Peyer's patch (tissue), 4 donors: ENCODE measurements around the gene TRABD2A.

Experiments used
- CTCF ChIP-seq, 6 experiments: fragments of 450-650 bp in 4 of 6; fragments of 200-600 bp in 2 of 6; sonication (generic) in 1 of 6; IDR thresholded peaks; one replicate each; pipeline ENCODE4 v1.5.1; 2017 to 2019; ENCODE audit warnings: antibody characterized with exemption in 6 of 6, mild to moderate bottlenecking in 3 of 6, moderate library complexity in 1 of 6
- POLR2A ChIP-seq, 2 donors: fragments of 450-650 bp; IDR thresholded peaks; one replicate each; pipeline ENCODE4 v1.5.1; 2017; ENCODE audit warnings: antibody characterized with exemption in 2 of 2, mild to moderate bottlenecking in 2 of 2, moderate library complexity in 2 of 2

- no peak for TF ChIP-seq POLR2A (IDR thresholded peaks at IDR 0.05)
- peak in 1 of 6 experiments; percentile 14 for TF ChIP-seq CTCF (IDR thresholded peaks at IDR 0.05)
Observed at GRCh38 chr2:84870306-84870705, 10.6 kb downstream of the TRABD2A start.
